Body of pancreas (tissue), 4 donors: ENCODE results near the gene KRT8.

Experiments
- CTCF ChIP-seq, 7 experiments: fragments of 450-650 bp in 4 of 7; fragments of 200-600 bp in 3 of 7; sonication (generic) in 3 of 7; IDR thresholded peaks; one replicate each; pipeline ENCODE4 v1.5.1; 2016 to 2019; ENCODE audit warnings: antibody characterized with exemption in 7 of 7
- POLR2A ChIP-seq, 3 donors: fragments of 450-650 bp; IDR thresholded peaks; one replicate each; pipeline ENCODE4 v1.6.1; 2016; ENCODE audit warnings: antibody characterized with exemption in 3 of 3, mild to moderate bottlenecking in 2 of 3

DNA sequence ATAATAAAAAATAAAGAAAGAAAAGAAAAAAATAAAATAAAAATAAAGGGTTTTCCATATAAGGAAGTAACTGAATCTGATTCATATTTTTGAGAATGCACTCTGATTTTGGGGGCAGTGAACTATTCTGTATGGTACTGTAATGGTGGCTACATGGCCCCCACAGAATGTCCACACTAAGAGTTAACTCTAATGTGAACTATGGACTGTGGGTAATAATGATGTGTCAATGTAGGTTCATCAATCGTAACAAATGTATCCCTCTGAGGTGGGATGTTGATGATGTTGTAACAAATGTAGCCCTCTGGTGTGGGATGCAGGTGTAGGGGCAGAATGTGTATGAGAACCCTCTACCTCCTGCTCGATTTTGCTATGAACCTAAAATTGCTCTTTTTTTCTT, 13.8 kb downstream of the KRT8 start:
- no peak for TF ChIP-seq CTCF (IDR thresholded peaks at IDR 0.05)
- no peak for TF ChIP-seq POLR2A (IDR thresholded peaks at IDR 0.05)
